ENCODE measurements around the gene KCNJ15.

The KCNJ15 gene

GRCh38 chr21:38256599-38257302 is at the start of gene KCNJ15:
TSS of gene KCNJ15 (plus strand) at chr21:38256991. CDS start at chr21:38299262, 42,271 bp downstream.
- no peak for TF ChIP-seq CTCF (conservative IDR thresholded peaks at IDR 0.05; ENCODE audit: low read length)
- no peak within 1 kb of the TSS for H3K4me3 ChIP-seq (ENCODE audit: low read length)
- DNase-seq (ENCODE audit: low read depth): no peak

- no peak for TF ChIP-seq CTCF (conservative IDR thresholded peaks at IDR 0.05; ENCODE audit: low read length)
- H3K4me3 ChIP-seq (ENCODE audit: low read length): no peak overlapping the region
- no peak for DNase-seq (ENCODE audit: low read depth)
Measured at GRCh38 chr21:38208118-38208517, 48.7 kb upstream of the KCNJ15 start.

GRCh38 chr21:38211321-38211720 is 45.5 kb upstream of the KCNJ15 start:
- peak; percentile 24 for DNase-seq (ENCODE audit: low read depth)
- H3K4me3 ChIP-seq (ENCODE audit: low read length): no peak overlapping the region
- no peak for TF ChIP-seq CTCF (conservative IDR thresholded peaks at IDR 0.05; ENCODE audit: low read length)

- peak; percentile 31 for DNase-seq (ENCODE audit: low read depth)
- TF ChIP-seq CTCF (conservative IDR thresholded peaks at IDR 0.05; ENCODE audit: low read length): no peak
- no peak overlapping the region for H3K4me3 ChIP-seq (ENCODE audit: low read length)
Measured at GRCh38 chr21:38212706-38213105, 44.1 kb upstream of the KCNJ15 start.

- TF ChIP-seq CTCF (conservative IDR thresholded peaks at IDR 0.05; ENCODE audit: low read length): peak; percentile 95
- H3K4me3 ChIP-seq (ENCODE audit: low read length): no peak overlapping the region
- DNase-seq (ENCODE audit: low read depth): peak; percentile 76
Measured at GRCh38 chr21:38219049-38219628, 37.7 kb upstream of the KCNJ15 start.

- no peak for DNase-seq (ENCODE audit: low read depth)
- no peak overlapping the region for H3K4me3 ChIP-seq (ENCODE audit: low read length)
- TF ChIP-seq CTCF (conservative IDR thresholded peaks at IDR 0.05; ENCODE audit: low read length): no peak
Measured at GRCh38 chr21:38220270-38220737, 36.5 kb upstream of the KCNJ15 start.

GRCh38 chr21:38221594-38221993 is 35.2 kb upstream of the KCNJ15 start:
- DNase-seq (ENCODE audit: low read depth): peak; percentile 56
- TF ChIP-seq CTCF (conservative IDR thresholded peaks at IDR 0.05; ENCODE audit: low read length): no peak
- no peak overlapping the region for H3K4me3 ChIP-seq (ENCODE audit: low read length)

All from AG10803 (cell line).